Sciatic nerve (tissue), 2 donors: ENCODE results near the gene CD3E. TPM values are rescaled to one million over a fixed set of nuclear protein-coding genes. Genes with fewer than 3 reads are reported as not detected.

Experiments
- ATAC-seq: fragments of 200-7000 bp; cut with Tn5 transposase; one replicate; pipeline ENCODE4 v1.9.1; 2020; ENCODE audit warnings: mild to moderate bottlenecking, moderate library complexity
- DNase-seq: peaks from one replicate; pipeline ENCODE4 v3.0.0-alpha.2; 2020; ENCODE audit warnings: low spot score
- intact Hi-C: fragments of 100-400 bp; cut with DNase I; formaldehyde crosslinking; loops from one replicate; pipeline ENCODE4 v1.14.2; 2022
- total RNA-seq: library from RNA; stranded (reverse); fragmentation: NEBNext Ultra II Directional; extraction: Animal tissue kit (Norgen Biotek cat#: 25700); gene quantifications from one replicate; pipeline ENCODE4 v1.2.1, GENCODE V29; 2021
- donor health status: DM: no; HTN: no; CAD: no.
- donor health status: DM: no; HTN: no; CAD: no.

Gene CD3E
- total RNA-seq, 1 donor from 2014 or later = 2.5 TPM

DNA sequence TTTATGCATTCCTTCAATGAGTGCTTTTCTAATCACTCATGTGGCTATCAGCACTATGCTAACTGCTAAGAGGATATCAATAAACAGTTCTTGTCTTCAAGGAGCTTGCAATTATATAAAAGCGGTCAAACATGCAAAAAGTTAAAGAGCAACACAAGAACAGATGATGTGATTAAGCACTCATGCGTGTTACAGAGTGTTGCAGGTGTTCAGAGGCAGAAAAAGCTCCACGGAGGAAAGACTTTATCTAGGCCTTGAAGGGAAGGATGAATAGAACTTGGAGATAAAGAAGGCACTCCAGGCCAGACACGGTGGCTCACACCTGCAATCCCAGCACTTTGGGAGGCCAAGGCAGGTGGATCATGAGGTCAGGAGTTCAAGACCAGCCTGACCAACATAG is 13.6 kb downstream of the CD3E start:
- intact Hi-C loops = no loop called here
- ATAC-seq = no peak
- no peak for DNase-seq

DNA sequence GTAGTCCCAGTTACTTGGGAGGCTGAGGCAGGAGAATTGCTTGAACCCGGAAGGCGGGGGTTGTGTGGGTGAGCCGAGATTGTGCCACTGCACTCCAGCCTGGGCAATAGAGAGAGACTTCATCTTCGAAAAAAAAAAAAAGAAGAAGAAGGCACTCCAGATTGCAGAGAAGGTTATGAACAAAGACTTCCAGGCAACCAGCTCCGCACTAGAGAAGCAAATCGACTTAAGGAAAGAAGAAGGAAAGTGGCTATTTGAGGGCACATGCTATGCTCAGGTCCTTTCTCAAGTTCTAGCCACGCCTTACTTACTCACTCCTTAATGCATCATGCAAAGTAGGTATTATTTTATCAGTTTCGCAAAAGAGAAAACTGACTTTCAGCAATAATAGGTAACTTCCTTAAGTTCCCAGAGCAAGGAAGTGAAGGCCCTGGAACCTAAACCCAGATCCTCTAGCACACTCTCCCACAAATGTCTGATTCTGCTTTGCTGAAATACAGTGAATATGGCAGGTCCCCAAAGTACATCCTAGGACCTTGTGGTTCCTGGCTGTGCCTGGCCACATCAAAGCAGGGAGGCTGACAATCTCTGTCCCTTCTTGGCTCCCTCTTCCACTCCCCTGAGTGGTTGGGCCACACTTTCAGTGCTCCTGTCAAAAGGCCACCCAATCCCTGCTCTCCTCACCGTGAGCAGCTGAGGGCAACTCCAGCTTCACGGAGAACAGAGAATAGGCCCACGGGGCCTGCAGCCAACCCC is 14.2 kb downstream of the CD3E start:
- DNase-seq (no peak), ATAC-seq (no peak)
- intact Hi-C loops = no loop called here

DNA sequence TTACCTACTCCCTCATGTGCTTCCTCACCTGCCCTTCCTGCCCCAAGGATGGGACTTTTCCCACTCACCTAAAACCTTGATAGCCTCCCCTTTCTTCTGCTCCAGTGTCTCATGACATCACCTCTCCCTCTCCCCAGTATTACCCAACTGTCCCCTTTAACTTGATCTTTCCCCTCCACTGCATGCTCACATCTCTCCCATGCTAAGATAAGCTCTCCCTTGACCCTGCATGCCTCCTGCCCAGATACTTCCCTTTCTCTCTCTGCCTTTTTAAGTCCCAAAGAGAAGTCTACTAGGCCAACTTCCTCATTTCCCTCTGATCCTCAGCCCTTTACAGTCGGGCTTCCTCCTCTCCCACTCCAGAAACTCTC is 14.8 kb downstream of the CD3E start:
- no peak for DNase-seq
- no peak for ATAC-seq
- intact Hi-C loops = no loop called here

DNA sequence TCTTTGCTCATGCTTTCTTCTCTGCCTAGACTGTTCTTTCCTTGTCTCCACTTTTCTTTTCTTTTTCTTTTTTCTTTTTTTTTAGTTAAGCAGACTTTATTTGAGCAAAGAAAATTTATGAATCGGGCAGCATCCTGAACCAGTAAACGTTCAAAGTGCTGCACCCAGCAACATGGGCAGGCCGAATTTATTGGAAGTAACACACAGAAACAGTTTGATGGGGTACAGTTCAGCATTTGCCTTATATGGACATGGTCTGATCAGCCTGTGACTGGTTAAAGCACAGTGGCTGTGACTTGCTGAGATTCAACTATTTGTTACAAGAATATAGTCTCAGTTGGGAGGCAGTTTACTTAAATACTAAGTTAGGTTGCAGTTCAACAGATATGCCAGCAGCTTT is 16.0 kb downstream of the CD3E start:
- intact Hi-C loops = no loop called here
- no peak for DNase-seq
- no peak for ATAC-seq

DNA sequence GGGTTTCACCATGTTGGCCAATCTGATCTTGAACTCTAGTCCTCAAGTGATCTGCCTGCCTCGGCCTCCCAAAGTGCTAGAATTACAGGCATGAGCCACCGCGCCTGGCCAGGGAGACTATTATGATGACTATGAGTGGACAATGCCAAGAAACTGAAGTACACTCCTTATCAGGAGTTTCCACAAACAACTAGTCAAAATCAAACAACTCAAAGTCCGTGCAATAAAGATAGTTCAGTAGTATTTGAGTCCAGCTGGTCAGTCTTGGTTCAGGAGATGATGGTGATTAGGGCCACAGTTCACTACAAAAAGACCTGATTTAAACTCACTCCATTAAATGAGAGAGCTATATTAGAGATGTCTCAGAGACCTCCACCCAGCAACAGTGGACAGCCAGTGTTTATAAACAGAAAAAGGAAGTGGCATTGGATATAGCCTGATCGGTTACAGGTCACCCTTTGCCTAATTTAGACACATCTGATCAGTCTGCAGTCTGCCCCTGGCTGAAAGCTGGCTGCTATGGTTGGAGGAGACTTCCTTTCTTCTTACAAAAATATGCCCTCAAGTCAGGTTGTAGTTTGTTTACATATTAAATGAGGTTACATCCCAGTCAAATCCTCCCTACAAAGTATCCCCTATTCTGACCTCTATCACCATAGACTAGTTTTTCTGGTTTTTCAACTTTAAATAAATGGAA is 17.0 kb downstream of the CD3E start:
- intact Hi-C loops = no loop called here
- DNase-seq (no peak), ATAC-seq (no peak)

DNA sequence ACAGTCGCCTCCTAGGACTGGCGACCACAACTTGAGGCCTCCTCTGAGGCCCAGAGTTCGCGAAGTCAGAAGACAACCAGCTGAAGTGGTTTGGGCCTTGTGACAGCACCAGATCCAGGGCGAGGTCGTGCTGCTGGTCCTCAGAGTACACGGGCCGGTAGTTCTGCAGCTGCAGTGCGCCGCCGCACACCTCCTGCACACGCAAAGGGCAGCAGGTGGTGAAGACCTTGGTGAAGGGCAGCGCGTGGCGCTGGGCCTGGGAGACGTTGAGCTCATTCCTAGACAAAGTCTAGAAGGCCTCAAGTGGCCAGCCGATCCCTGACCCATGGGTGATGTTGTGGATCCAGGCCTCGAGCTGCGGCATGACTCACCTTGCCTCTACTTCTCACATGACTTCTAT is 18.2 kb downstream of the CD3E start:
- no peak for ATAC-seq
- DNase-seq = no peak
- intact Hi-C loops = no loop called here

DNA sequence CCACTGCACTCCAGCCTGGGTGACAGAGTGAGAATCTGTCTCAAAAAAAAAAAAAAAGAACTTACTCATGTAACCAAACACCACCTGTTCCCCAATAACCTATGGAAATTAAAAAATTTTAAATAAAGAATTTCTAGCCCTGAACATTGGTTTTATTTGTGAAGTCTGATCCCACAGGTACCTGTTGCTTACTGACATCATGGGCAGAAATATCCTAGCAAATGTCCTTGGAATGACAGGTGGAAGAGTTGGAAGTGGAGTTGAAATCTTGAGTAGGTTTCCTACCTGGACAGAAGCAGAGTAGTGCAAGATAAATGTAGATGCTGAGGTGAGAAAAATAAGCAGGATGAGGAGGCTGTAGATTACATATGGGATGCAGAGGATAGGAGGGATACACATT is 20.8 kb downstream of the CD3E start:
- DNase-seq (no peak), ATAC-seq (no peak)

DNA sequence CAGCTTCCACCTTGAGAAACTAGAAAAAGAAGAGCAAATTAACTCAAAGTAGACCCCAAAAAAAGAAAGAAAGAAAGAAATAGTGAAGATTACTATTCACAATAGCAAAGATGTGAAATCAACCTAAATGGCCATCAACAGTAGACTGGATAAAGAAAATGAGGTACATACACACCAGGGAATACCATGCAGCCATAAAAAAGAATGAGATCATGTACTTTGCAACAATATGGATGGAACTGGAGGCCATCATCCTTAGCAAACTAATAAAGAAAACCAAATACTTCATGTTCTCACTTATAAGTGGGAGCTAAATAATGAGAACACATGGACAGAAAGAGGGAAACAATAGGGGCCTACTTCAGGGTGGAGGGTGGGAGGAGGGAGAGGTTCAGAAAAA is 24.2 kb downstream of the CD3E start:
- DNase-seq (no peak), ATAC-seq (no peak)
- intact Hi-C loops = no loop called here

More for the DNA sequence above, 20.8 kb downstream of the CD3E start:
- intact Hi-C loops = no loop called here

DNA sequence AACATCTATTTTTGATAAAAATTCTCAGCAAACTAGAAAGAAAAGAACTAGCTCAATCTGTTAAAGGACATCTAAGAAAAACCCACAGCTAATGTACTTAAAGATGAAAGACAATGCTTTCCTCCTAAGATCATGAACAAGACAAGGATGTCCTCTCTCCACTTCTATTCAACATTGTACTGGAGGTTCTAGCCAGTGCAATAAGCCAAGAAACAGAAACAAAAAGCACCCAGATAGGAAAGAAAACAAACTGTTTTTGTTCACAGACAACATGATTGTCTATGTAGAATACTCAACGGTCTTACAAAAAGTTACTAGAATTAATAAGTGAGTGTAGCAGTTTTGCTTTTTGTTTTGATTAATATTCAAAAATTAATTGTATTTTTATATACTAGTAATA is 30.2 kb downstream of the CD3E start:
- DNase-seq (no peak), ATAC-seq (no peak)
- intact Hi-C loops = no loop called here

DNA sequence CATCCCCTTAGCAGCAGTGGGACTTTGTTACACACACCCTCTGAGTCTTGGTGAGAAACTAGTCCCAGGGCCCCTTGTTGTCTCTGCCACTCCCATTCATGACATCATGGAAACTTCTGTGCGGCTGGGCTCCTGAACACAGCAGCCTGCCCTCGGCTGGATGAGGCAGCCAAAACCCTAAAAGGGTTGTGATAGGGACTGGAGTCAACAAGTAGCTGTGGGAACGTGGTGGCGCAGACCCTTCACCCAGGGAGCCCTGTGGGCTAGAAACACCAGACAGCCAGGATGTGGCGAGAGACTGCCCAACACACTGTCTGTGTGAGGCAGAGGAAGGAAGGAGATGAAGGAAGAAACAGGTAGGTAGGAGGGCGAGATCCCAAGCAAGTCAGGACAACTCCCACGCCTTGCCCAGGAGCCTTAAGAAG is 34.1 kb downstream of the CD3E start:
- no peak for ATAC-seq
- DNase-seq = no peak
- intact Hi-C loops = no loop called here

DNA sequence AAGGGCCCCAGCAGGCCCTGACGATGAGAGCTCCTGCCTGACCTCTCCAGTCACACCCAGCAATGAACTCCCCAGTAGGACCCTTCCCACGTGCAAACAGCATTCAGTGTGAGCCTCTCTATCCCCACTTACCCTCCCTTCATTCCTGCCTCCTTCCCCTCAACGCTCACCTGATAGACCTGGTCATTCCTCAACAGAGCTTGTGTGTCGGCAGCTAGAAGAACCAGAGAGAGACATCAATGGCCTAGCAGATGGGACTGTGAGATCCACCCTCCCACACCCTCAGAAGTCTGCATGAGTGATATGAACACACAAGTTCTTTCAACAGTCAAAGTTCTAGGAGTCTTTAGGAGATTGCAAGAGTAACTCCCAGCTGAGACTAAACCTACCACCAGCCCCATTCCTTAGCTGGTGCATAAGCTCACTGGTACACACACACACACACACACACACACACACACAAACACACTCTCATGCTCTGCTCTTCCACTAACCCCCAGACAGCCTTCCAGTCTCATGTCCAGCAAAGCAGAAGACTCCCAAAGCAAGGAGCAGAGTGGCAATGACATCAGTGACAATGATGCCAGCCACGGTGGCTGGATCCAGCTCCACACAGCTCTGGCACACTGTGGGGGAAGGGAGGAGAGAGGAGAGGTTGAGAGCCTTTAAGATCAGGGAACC is 34.9 kb downstream of the CD3E start:
- DNase-seq (no peak), ATAC-seq (no peak)
- intact Hi-C loops = no loop called here

DNA sequence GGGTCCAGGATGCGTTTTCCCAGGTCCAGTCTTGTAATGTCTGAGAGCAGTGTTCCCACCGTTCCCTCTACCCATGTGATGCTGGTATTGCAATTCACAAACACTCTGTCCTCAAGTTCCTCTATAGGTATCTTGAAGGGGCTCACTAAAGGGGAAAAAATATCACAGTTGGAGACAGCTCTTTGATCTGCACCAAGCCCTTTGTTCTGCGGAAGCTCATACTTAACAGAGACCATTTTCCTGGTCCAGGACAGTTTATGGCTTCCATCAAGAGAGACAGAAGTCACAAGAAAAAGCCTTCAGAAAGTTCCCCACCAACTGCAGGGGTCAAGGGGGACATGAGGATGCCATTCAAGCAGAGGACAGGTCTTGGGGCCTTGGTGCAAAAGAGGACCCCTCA is 35.9 kb downstream of the CD3E start:
- ATAC-seq = no peak
- intact Hi-C loops = loop anchor here (10.0 kb wide), 1 partner anchor 56 kb away; no protein-coding TSS in a partner anchor
- no peak for DNase-seq

DNA sequence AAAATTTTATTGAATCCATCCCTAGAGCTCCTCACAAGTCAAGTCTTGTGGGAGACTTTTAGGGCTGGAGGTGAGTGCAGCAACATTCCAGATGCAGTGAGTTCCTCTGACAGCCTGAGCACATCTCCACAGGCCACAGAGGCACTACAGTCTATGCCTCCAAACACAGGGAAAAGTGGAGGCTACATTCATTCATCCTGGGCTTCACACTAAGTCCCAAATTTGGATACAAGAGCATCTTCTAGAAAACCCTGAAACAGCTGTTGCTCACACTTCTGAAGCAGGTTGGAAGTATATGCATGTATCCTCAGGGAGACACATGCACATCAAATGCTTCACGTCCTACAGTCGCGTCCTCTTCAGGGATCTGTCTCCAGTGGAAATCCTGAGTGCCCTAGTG is 36.7 kb downstream of the CD3E start:
- ATAC-seq (no peak), DNase-seq (no peak)
- intact Hi-C loops = loop anchor here (10.0 kb wide), 1 partner anchor 56 kb away; no protein-coding TSS in a partner anchor

DNA sequence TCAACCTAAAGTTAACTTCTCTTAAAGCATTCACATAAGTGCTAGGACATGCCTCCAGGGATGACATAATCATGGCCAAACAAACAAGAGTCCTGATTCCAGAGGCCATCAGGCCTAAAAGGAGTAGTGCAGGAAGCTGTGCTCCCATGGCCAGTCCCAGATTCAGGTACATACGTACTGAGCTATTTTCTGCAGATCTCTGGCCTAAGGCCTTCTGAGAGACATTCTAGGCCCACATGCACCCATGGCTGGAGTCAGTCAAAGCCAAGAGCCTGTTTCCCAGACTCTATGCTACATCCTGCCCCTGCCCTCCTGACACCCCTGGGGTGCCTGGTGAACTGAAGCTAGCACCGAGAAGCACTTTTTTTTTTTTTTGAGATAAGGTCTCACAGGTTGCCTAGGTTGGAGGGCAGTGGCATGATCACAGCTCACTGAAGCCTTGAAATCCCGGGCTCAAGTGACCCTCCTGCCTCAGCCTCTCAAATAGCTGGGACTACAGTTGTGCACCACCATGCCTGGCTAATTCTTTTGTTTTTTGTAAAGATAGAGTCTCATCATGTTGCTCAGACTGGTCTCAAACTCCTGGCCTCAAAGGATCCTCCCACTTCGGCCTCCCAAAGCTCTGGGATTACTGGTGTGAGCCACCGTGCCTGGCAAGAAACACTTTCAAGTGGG is 37.4 kb downstream of the CD3E start:
- DNase-seq (no peak), ATAC-seq (no peak)
- intact Hi-C loops = loop anchor here (10.0 kb wide), 1 partner anchor 57 kb away; no protein-coding TSS in a partner anchor

DNA sequence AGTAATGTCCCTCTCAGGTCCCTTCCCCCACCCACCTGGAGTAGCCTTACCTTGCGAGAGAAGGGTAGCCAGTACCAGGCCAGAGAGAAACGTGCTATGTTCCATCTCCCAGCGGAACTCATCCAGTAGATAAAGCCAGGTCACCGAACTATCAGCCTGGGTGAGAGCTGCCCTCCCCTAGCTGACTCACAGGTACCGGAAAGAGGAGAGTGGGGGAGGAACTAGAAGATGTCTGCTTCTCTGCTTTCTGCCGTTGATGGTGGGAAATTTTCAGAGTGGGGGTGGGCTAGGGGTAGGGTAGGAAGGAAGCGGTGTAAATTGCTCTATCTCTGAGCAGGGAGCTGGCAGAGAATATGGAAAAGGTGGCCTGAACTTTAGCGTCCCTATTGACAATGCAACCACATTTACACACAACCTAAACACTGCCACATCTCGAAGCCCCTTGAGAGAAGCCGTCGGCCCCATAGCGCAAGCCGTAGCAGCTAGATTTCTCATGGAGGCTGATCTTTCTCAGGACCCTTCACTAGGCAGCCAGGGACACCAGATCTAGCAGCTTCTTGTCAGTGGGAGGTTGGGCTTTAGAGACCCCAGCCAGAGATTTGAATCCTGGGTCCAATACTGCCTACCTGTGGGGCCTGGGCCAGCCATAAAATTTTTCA is 38.1 kb downstream of the CD3E start, which contains the start of gene CD3D:
Gene CD3D, minus strand, starts transcription at position 203 of the 659 bp plus-strand sequence. Its CDS starts 98 bp downstream, at position 105.
- no peak for DNase-seq
- intact Hi-C loops = loop anchor here (10.0 kb wide), 1 partner anchor 58 kb away; no protein-coding TSS in a partner anchor
- no peak for ATAC-seq

DNA sequence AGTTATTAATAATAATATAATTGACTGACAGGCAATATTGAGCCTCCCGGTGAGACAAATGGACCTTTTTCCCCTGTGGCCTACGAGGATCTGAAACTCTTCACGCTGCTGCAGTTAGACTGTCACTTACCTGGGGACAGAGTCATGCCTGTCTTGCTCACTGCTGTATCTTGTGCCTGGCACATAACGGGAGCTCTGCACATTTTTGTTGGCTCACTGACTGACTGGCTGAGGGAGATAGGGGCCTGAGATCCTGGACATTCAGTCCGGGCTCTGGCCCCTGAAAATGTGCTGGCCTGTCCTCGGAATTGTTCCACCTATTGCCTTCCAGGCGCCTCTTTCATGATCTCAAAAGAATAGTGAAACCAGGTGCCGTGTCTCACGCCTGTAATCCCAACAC is 38.7 kb downstream of the CD3E start:
- DNase-seq (no peak), ATAC-seq (no peak)
- intact Hi-C loops = loop anchor here (10.0 kb wide), 1 partner anchor 58 kb away; no protein-coding TSS in a partner anchor

DNA sequence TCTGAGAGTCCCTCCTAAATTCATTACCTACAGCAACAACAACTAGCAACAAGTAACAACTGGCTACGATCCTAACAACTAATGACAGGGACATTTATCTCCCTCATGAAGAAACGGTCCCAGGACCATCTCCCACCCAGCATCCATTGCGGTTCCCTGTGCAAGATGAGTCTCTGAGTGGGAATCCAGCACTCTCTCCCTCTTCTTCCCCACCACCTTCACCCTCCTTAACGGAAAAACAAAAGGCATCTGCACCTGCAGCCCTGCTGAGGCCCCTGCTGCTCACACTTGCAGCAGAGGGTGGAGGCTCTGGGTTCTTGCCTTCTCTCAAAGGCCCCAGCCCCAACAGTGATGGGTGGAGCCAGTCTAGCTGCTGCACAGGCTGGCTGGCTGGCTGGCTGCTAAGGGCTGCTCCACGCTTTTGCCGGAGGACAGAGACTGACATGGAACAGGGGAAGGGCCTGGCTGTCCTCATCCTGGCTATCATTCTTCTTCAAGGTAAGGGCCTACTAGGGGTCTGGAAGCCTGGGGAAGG is 39.5 kb downstream of the CD3E start, which contains the start of gene CD3G:
Gene CD3G, plus strand, starts transcription at position 364 of the 535 bp plus-strand sequence. Its CDS starts 80 bp downstream, at position 444.
- ATAC-seq (no peak), DNase-seq (no peak)
- intact Hi-C loops = loop anchor here (10.0 kb wide), 1 partner anchor 59 kb away; no protein-coding TSS in a partner anchor

DNA sequence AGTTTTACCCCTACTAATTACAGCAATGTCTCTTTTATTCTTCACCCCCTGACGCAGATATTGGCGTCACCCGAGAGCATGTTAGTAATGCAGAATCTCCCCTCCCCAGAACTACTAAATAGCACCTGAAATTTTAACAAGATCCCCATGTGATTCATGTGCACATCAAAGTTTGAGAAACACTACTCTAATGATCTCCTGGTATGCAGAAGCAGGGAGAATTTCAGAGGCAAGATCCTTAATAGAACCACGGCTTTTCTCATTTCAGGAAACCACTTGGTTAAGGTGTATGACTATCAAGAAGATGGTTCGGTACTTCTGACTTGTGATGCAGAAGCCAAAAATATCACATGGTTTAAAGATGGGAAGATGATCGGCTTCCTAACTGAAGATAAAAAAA is 44.9 kb downstream of the CD3E start:
- DNase-seq = no peak
- intact Hi-C loops = loop anchor here (10.0 kb wide), 1 partner anchor 65 kb away; no protein-coding TSS in a partner anchor
- ATAC-seq = no peak
